Measurements from ENCODE around the gene RASGEF1B. TPM values are rescaled to one million over a fixed set of nuclear protein-coding genes. Genes with fewer than 3 reads are reported as not detected.

RASGEF1B gene
- total and polyA plus RNA-seq, 4 experiments from 2014 or later = 2.2 to 9.4 (median 6.6) TPM

GRCh38 chr4:81427344-81427821 is 44.3 kb downstream of the RASGEF1B start:
- ChIA-PET CTCF (ENCODE audit: partially characterized antibody) (no interaction called here), POLR2A (ENCODE audit: partially characterized antibody) (no interaction called here)
- Mint-ChIP-seq H3K27me3 (no peaks in the 10 kb centered on the region), H3K36me3 (peaks cover 39 to 47% of the 10 kb centered on the region in 2 donors), H3K27ac (peak overlapping the region in 2 of 7 donors; percentile 35 to 40), H3K9me3 (no peaks in the 10 kb centered on the region), H3K4me1 (peaks cover 0 to 2% (median 0%) of the 10 kb centered on the region in 4 donors), H3K4me3 (no peak overlapping the region)
- H3K27me3 ChIP-seq (ENCODE audit: insufficient read depth, low read length) = no peaks in the 10 kb centered on the region
- DNase-seq = no peak
- H3K36me3 ChIP-seq (ENCODE audit: insufficient read depth, low read length) = no peaks in the 10 kb centered on the region
- intact Hi-C loops (cut with micrococcal nuclease) = no loop called here
- no peaks in the 10 kb centered on the region for H3K4me1 ChIP-seq (ENCODE audit: insufficient read depth, low read length)
- no peaks in the 10 kb centered on the region for H3K9me3 ChIP-seq (ENCODE audit: control insufficient read depth in 1 of 2, low read length in 2 of 2)
- H3K27ac ChIP-seq (ENCODE audit: low read depth, low read length) = no peak overlapping the region
- no peak overlapping the region for H3K4me3 ChIP-seq (ENCODE audit: low read length in 2 of 2)

- H3K9me3 Mint-ChIP-seq = no peaks in the 10 kb centered on the region
- no peaks in the 10 kb centered on the region for H3K27me3 Mint-ChIP-seq
- H3K4me1 ChIP-seq (ENCODE audit: insufficient read depth, low read length) = no peaks in the 10 kb centered on the region
- H3K27me3 ChIP-seq (ENCODE audit: insufficient read depth, low read length) = no peaks in the 10 kb centered on the region
- H3K36me3 Mint-ChIP-seq = peaks cover 33 to 41% of the 10 kb centered on the region in 2 donors
- POLR2A ChIA-PET (ENCODE audit: partially characterized antibody) = no interaction called here
- DNase-seq = no peak
- no peak overlapping the region for H3K4me3 Mint-ChIP-seq
- H3K4me1 Mint-ChIP-seq = no peaks in the 10 kb centered on the region
- H3K9me3 ChIP-seq (ENCODE audit: control insufficient read depth in 1 of 2, low read length in 2 of 2) = no peaks in the 10 kb centered on the region
- H3K27ac Mint-ChIP-seq = no peak overlapping the region
- H3K36me3 ChIP-seq (ENCODE audit: insufficient read depth, low read length) = no peaks in the 10 kb centered on the region
- CTCF ChIA-PET (ENCODE audit: partially characterized antibody) = no interaction called here
- intact Hi-C loops (cut with micrococcal nuclease) = no loop called here
- no peak overlapping the region for H3K27ac ChIP-seq (ENCODE audit: low read depth, low read length)
- no peak overlapping the region for H3K4me3 ChIP-seq (ENCODE audit: low read length in 2 of 2)
These were observed 44.9 kb downstream of the RASGEF1B start for GRCh38 chr4:81426770-81427289.

- Mint-ChIP-seq H3K27ac (no peak overlapping the region), H3K9me3 (no peaks in the 10 kb centered on the region), H3K27me3 (no peaks in the 10 kb centered on the region), H3K4me1 (no peaks in the 10 kb centered on the region), H3K36me3 (peaks cover 26 to 28% of the 10 kb centered on the region in 2 donors), H3K4me3 (no peak overlapping the region)
- DNase-seq = no peak
- POLR2A ChIA-PET (ENCODE audit: partially characterized antibody) = no interaction called here
- H3K4me1 ChIP-seq (ENCODE audit: insufficient read depth, low read length) = no peaks in the 10 kb centered on the region
- H3K27me3 ChIP-seq (ENCODE audit: insufficient read depth, low read length) = no peaks in the 10 kb centered on the region
- CTCF ChIA-PET (ENCODE audit: partially characterized antibody) = interaction anchor here (1.6 kb wide), 1 partner anchor 42 kb away, joined by 3 read pairs; no protein-coding TSS in a partner anchor
- intact Hi-C loops (cut with micrococcal nuclease) = no loop called here
- H3K4me3 ChIP-seq (ENCODE audit: low read length in 2 of 2) = no peak overlapping the region
- no peaks in the 10 kb centered on the region for H3K9me3 ChIP-seq (ENCODE audit: control insufficient read depth in 1 of 2, low read length in 2 of 2)
- H3K27ac ChIP-seq (ENCODE audit: low read depth, low read length) = no peak overlapping the region
- H3K36me3 ChIP-seq (ENCODE audit: insufficient read depth, low read length) = no peaks in the 10 kb centered on the region
These were observed 46.6 kb downstream of the RASGEF1B start for GRCh38 chr4:81424816-81425755.

- Histone ChIP-seq H3K27ac (ENCODE audit: low read depth, low read length) (no peak overlapping the region), H3K4me1 (ENCODE audit: insufficient read depth, low read length) (no peaks in the 10 kb centered on the region), H3K27me3 (ENCODE audit: insufficient read depth, low read length) (no peaks in the 10 kb centered on the region), H3K4me3 (ENCODE audit: low read length in 2 of 2) (no peak overlapping the region), H3K9me3 (ENCODE audit: control insufficient read depth in 1 of 2, low read length in 2 of 2) (no peaks in the 10 kb centered on the region), H3K36me3 (ENCODE audit: insufficient read depth, low read length) (no peaks in the 10 kb centered on the region)
- no peak for DNase-seq
- Mint-ChIP-seq H3K36me3 (peaks cover 21 to 23% of the 10 kb centered on the region in 2 donors), H3K4me1 (no peaks in the 10 kb centered on the region), H3K27ac (no peak overlapping the region), H3K9me3 (no peaks in the 10 kb centered on the region), H3K4me3 (no peak overlapping the region), H3K27me3 (no peaks in the 10 kb centered on the region)
- POLR2A ChIA-PET (ENCODE audit: partially characterized antibody) = no interaction called here
- CTCF ChIA-PET (ENCODE audit: partially characterized antibody) = interaction anchor here (1.1 to 1.6 kb wide), 2 partner anchors 43 to 844 kb away, joined by 3 read pairs; no protein-coding TSS in a partner anchor
- intact Hi-C loops (cut with micrococcal nuclease) = no loop called here
These were observed 47.4 kb downstream of the RASGEF1B start for GRCh38 chr4:81424336-81424735.

GRCh38 chr4:81422595-81422994 is 49.1 kb downstream of the RASGEF1B start:
- no peaks in the 10 kb centered on the region for H3K9me3 Mint-ChIP-seq
- Histone ChIP-seq H3K4me1 (ENCODE audit: insufficient read depth, low read length) (no peaks in the 10 kb centered on the region), H3K27ac (ENCODE audit: low read depth, low read length) (no peak overlapping the region), H3K27me3 (ENCODE audit: insufficient read depth, low read length) (no peaks in the 10 kb centered on the region), H3K4me3 (ENCODE audit: low read length in 2 of 2) (no peak overlapping the region), H3K36me3 (ENCODE audit: insufficient read depth, low read length) (no peaks in the 10 kb centered on the region), H3K9me3 (ENCODE audit: control insufficient read depth in 1 of 2, low read length in 2 of 2) (no peaks in the 10 kb centered on the region)
- no peak overlapping the region for H3K27ac Mint-ChIP-seq
- H3K36me3 Mint-ChIP-seq = peaks cover 8 to 15% of the 10 kb centered on the region in 2 donors
- CTCF ChIA-PET (ENCODE audit: partially characterized antibody) = no interaction called here
- intact Hi-C loops (cut with micrococcal nuclease) = no loop called here
- H3K4me3 Mint-ChIP-seq = no peak overlapping the region
- POLR2A ChIA-PET (ENCODE audit: partially characterized antibody) = interaction anchor here (0.7 kb wide), 1 partner anchor 822 kb away, joined by 3 read pairs; no protein-coding TSS in a partner anchor
- no peaks in the 10 kb centered on the region for H3K27me3 Mint-ChIP-seq
- no peaks in the 10 kb centered on the region for H3K4me1 Mint-ChIP-seq
- no peak for DNase-seq

- Mint-ChIP-seq H3K9me3 (no peaks in the 10 kb centered on the region), H3K27ac (peak overlapping the region in 1 of 7 donors; percentile 37), H3K4me3 (no peak overlapping the region), H3K36me3 (peaks cover 5 to 8% of the 10 kb centered on the region in 2 donors), H3K4me1 (no peaks in the 10 kb centered on the region), H3K27me3 (no peaks in the 10 kb centered on the region)
- H3K4me3 ChIP-seq (ENCODE audit: low read length in 2 of 2) = no peak overlapping the region
- no peak for DNase-seq
- H3K27me3 ChIP-seq (ENCODE audit: insufficient read depth, low read length) = no peaks in the 10 kb centered on the region
- H3K9me3 ChIP-seq (ENCODE audit: control insufficient read depth in 1 of 2, low read length in 2 of 2) = no peaks in the 10 kb centered on the region
- no peaks in the 10 kb centered on the region for H3K4me1 ChIP-seq (ENCODE audit: insufficient read depth, low read length)
- intact Hi-C loops (cut with micrococcal nuclease) = no loop called here
- H3K36me3 ChIP-seq (ENCODE audit: insufficient read depth, low read length) = no peaks in the 10 kb centered on the region
- H3K27ac ChIP-seq (ENCODE audit: low read depth, low read length) = no peak overlapping the region
- POLR2A ChIA-PET (ENCODE audit: partially characterized antibody) = no interaction called here
- CTCF ChIA-PET (ENCODE audit: partially characterized antibody) = interaction anchor here (1.4 kb wide), 1 partner anchor 9 kb away, joined by 3 read pairs; no protein-coding TSS in a partner anchor
These were observed 50.1 kb downstream of the RASGEF1B start for GRCh38 chr4:81421346-81422218.

GRCh38 chr4:81418572-81418971 is 53.1 kb downstream of the RASGEF1B start:
- Mint-ChIP-seq H3K9me3 (no peaks in the 10 kb centered on the region), H3K27ac (no peak overlapping the region), H3K27me3 (no peaks in the 10 kb centered on the region), H3K4me3 (no peak overlapping the region), H3K36me3 (no peaks in the 10 kb centered on the region), H3K4me1 (no peaks in the 10 kb centered on the region)
- H3K27me3 ChIP-seq (ENCODE audit: insufficient read depth, low read length) = no peaks in the 10 kb centered on the region
- H3K4me1 ChIP-seq (ENCODE audit: insufficient read depth, low read length) = no peaks in the 10 kb centered on the region
- POLR2A ChIA-PET (ENCODE audit: partially characterized antibody) = no interaction called here
- H3K4me3 ChIP-seq (ENCODE audit: low read length in 2 of 2) = no peak overlapping the region
- H3K36me3 ChIP-seq (ENCODE audit: insufficient read depth, low read length) = no peaks in the 10 kb centered on the region
- H3K9me3 ChIP-seq (ENCODE audit: control insufficient read depth in 1 of 2, low read length in 2 of 2) = no peaks in the 10 kb centered on the region
- CTCF ChIA-PET (ENCODE audit: partially characterized antibody) = interaction anchor here (1.0 to 1.2 kb wide), 2 partner anchors 16 to 18 kb away, joined by 3 to 4 read pairs; no protein-coding TSS in a partner anchor
- H3K27ac ChIP-seq (ENCODE audit: low read depth, low read length) = no peak overlapping the region
- intact Hi-C loops (cut with micrococcal nuclease) = no loop called here
- no peak for DNase-seq
